Thymus (tissue), 11 donors: Measurements from ENCODE around the gene TUBA1C. TPM values are rescaled to one million over a fixed set of nuclear protein-coding genes. Genes with fewer than 3 reads are reported as not detected.

Experiments used
- DNase-seq, 9 donors: peaks; one replicate each; pipeline ENCODE4 v3.0.0-alpha.2; 2013; ENCODE audit warnings: low spot score in 9 of 9, low read depth in 6 of 9, missing footprints in 1 of 9
- H3K27ac ChIP-seq, 2 donors: one replicate each; pipeline ENCODE4 v1.5.1; 2013; ENCODE audit warnings: control low read depth in 1 of 2, low read depth in 1 of 2, low read length in 1 of 2, mild to moderate bottlenecking in 1 of 2, moderate library complexity in 1 of 2
- H3K27me3 ChIP-seq, 2 donors: one replicate each; pipeline ENCODE4 v1.5.1; 2013; ENCODE audit warnings: low read length in 1 of 2; ENCODE audit not compliant: control insufficient read depth in 2 of 2, insufficient read depth in 1 of 2
- H3K36me3 ChIP-seq, 2 donors: one replicate each; pipeline ENCODE4 v1.5.1; 2013; ENCODE audit warnings: low read length in 1 of 2, mild to moderate bottlenecking in 1 of 2, moderate library complexity in 1 of 2; ENCODE audit not compliant: control insufficient read depth in 2 of 2, insufficient read depth in 2 of 2
- H3K4me1 ChIP-seq, 2 donors: one replicate each; pipeline ENCODE4 v1.5.1; 2013; ENCODE audit warnings: low read length in 2 of 2; ENCODE audit not compliant: control insufficient read depth in 2 of 2, insufficient read depth in 2 of 2
- H3K4me3 ChIP-seq, 2 donors: one replicate each; pipeline ENCODE4 v1.5.1; 2013; ENCODE audit warnings: low read length in 2 of 2, control low read depth in 1 of 2, mild to moderate bottlenecking in 1 of 2
- H3K9me3 ChIP-seq, 2 donors: one replicate each; pipeline ENCODE4 v1.5.1; 2013; ENCODE audit warnings: low read length in 1 of 2, mild to moderate bottlenecking in 1 of 2; ENCODE audit not compliant: control insufficient read depth in 2 of 2, insufficient read depth in 1 of 2
- WGBS: extraction: QIAGEN DNeasy Blood & Tissue Kit; methylation state at CpG from one replicate; pipeline ENCODE4 v1.1.7; 2013; 5-methylcytosine and 5-hydroxymethylcytosine counted together
- polyA plus RNA-seq: library from polyadenylated mRNA; stranded (reverse); fragments of 200-250 nt; gene quantifications from one replicate; pipeline ENCODE4 v1.2.3, GENCODE V29; 2013
- total RNA-seq: library from RNA; stranded (reverse); fragments of 120-200 nt; gene quantifications from one replicate; pipeline ENCODE4 v1.2.4, GENCODE V29; 2013
- donor health status: healthy.

TUBA1C gene
- total and polyA plus RNA-seq, 2 donors: 112 to 115 TPM

GRCh38 chr12:49288922-49289555, 24.2 kb downstream of the TUBA1C start:
- Histone ChIP-seq H3K4me3 (no peak overlapping the region), H3K4me1 (no peaks in the 10 kb centered on the region), H3K9me3 (peaks cover 0 to 2% of the 10 kb centered on the region in 2 donors), H3K36me3 (no peaks in the 10 kb centered on the region), H3K27ac (no peak overlapping the region), H3K27me3 (peaks cover 25 to 82% of the 10 kb centered on the region in 2 donors)
- 88% methylated on average over 9 of the region's 9 CpGs for WGBS
- no peak for DNase-seq

- peaks cover 8 to 14% of the 10 kb centered on the region in 2 donors for H3K4me1 ChIP-seq
- peaks cover 0 to 19% of the 10 kb centered on the region in 2 donors for H3K9me3 ChIP-seq
- peaks cover 59 to 92% of the 10 kb centered on the region in 2 donors for H3K27me3 ChIP-seq
- no peak for DNase-seq
- H3K4me3 ChIP-seq: no peak overlapping the region
- no peak overlapping the region for H3K27ac ChIP-seq
- WGBS: 90% methylated on average over 7 of the region's 7 CpGs
- no peaks in the 10 kb centered on the region for H3K36me3 ChIP-seq
These were observed 27.8 kb downstream of the TUBA1C start for GRCh38 chr12:49292729-49293055.

- Histone ChIP-seq H3K4me1 (peaks cover 8 to 14% of the 10 kb centered on the region in 2 donors), H3K36me3 (no peaks in the 10 kb centered on the region), H3K27ac (no peak overlapping the region), H3K27me3 (peaks cover 61 to 93% of the 10 kb centered on the region in 2 donors), H3K9me3 (peaks cover 0 to 19% of the 10 kb centered on the region in 2 donors), H3K4me3 (no peak overlapping the region)
- 69% methylated on average over 18 of the region's 18 CpGs for WGBS
- no peak for DNase-seq
These were observed 28.4 kb downstream of the TUBA1C start for GRCh38 chr12:49293056-49293956.

GRCh38 chr12:49294086-49294803, 29.4 kb downstream of the TUBA1C start:
- DNase-seq: no peak
- peaks cover 8 to 14% of the 10 kb centered on the region in 2 donors for H3K4me1 ChIP-seq

GRCh38 chr12:49294804-49295081, 29.9 kb downstream of the TUBA1C start:
- Histone ChIP-seq H3K4me1 (peaks cover 8 to 14% of the 10 kb centered on the region in 2 donors), H3K36me3 (no peaks in the 10 kb centered on the region), H3K4me3 (no peak overlapping the region), H3K27me3 (peaks cover 59 to 89% of the 10 kb centered on the region in 2 donors), H3K27ac (no peak overlapping the region), H3K9me3 (peaks cover 0 to 19% of the 10 kb centered on the region in 2 donors)
- no peak for DNase-seq
- 34% methylated on average over 5 of the region's 5 CpGs for WGBS

More at GRCh38 chr12:49294086-49294803, 29.4 kb downstream of the TUBA1C start:
- H3K27ac ChIP-seq: no peak overlapping the region
- WGBS: 81% methylated on average over 8 of the region's 8 CpGs
- H3K36me3 ChIP-seq: no peaks in the 10 kb centered on the region
- H3K9me3 ChIP-seq: peaks cover 0 to 19% of the 10 kb centered on the region in 2 donors
- H3K27me3 ChIP-seq: peaks cover 59 to 93% of the 10 kb centered on the region in 2 donors
- H3K4me3 ChIP-seq: no peak overlapping the region

- Histone ChIP-seq H3K27ac (no peak within 1 kb of the TSS), H3K27me3 (peaks cover 58 to 85% of the 10 kb centered on the region in 2 donors), H3K36me3 (no peaks in the 10 kb centered on the region), H3K4me3 (no peak within 1 kb of the TSS), H3K9me3 (peaks cover 0 to 19% of the 10 kb centered on the region in 2 donors), H3K4me1 (peaks cover 8 to 14% of the 10 kb centered on the region in 2 donors)
- 8% methylated on average over 82 of the region's 82 CpGs for WGBS
- peak in 1 of 9 donors; percentile 12 for DNase-seq
These were observed 30.4 kb downstream of the TUBA1C start, which contains the start of gene PRPH for GRCh38 chr12:49295082-49295936. Gene PRPH (plus strand): TSS chr12:49295147. CDS start chr12:49295201, 54 bp downstream.

- Histone ChIP-seq H3K27me3 (peaks cover 55 to 87% of the 10 kb centered on the region in 2 donors), H3K4me1 (peaks cover 8 to 14% of the 10 kb centered on the region in 2 donors), H3K4me3 (peak overlapping the region in 1 of 2 donors; percentile 19), H3K36me3 (no peaks in the 10 kb centered on the region), H3K27ac (no peak overlapping the region), H3K9me3 (peaks cover 0 to 19% of the 10 kb centered on the region in 2 donors)
- 21% methylated on average over 54 of the region's 54 CpGs for WGBS
- DNase-seq: peak in 8 of 9 donors; percentile 21 to 69 (median 45)
These were observed 31.4 kb downstream of the TUBA1C start for GRCh38 chr12:49296034-49296835.
